HG03196 (cell line): ENCODE results near the gene DDX39B.
"Not testable (repeated sequence)": the region's sequence is repeated elsewhere in the genome, so short reads cannot be mapped to it uniquely, and the experiment has no call there.

Experiments
- ATAC-seq: cut with Tn5 transposase; IDR thresholded peaks from one replicate; pipeline ENCODE4 v1.9.1; 2021; ENCODE audit not compliant: unreplicated experiment

The DDX39B gene

DNA sequence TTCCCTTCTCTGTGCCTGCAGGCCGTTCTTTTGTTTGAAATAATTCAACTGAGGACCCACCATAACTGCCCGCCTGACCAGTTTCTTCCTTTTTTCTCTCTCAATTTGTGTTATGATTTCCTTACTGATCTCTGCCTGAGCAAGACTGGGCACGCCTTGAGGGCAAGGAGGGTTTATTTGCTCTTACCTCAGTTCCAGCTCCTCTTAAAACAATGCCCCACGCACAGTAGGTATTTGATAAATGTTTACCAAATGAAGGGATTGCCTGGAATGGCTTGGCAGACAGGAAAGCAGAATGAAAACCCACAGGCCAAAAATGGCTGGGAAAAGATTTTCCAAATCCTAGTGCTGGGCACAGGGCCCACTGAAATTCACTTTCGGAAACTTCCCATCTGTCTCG, 54.1 kb downstream of the DDX39B start:
- ATAC-seq, result not testable (repeated sequence)

DNA sequence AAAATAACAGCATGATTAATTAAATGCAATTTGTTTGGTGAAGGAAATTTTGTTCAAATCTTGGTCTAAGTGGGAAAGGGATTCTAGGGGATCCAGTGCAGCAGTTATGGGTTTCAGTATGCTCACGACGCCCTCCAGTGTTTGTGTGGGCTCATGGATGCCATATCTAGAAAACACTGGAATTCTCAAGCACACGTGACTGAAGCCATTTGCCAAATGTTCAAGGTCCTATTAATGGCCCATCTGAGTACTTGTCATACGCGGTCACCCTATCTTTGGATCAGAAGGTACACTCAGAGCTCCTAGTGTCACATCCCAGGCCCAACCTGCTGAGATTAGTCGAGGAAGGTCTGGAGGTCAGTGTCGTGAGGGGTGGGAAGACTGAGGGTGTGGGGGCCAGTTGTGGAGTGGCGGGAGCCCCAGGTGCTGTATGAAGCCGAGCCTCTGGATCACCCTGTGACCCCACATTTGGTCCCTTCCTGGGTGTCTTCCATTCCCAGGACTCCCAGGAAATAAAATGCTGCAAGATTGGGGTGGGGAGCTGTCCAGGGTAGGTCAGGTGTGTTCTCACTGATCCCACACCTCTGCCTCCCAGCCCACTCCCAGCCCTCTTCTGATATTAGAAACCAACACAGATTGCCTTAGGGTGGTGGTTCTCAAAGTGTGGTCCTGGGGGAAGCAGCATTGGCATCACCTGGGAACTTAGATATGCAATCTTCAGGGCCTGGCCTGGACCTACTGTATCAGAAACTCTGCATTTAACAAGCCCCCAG, 55.6 kb downstream of the DDX39B start:
- ATAC-seq, result not testable (repeated sequence)

DNA sequence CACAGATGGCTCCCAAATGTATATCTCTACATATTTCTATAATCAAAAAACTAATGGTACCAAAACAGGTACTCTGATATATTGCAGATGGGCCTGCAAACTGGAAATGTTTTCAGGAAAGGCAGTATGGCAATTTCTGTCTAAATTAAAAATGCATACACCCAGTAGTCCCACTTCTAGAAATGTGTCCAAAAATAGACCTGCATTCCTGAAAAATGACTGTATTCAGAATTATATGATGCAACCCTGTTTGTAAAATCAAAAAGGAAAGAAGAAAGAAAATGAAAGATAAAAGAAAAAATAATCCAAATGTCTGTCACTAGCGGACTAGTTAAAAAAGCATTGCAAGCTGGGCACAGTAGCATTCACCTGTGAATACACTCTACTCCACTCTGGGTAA, 56.7 kb downstream of the DDX39B start:
- no peak for ATAC-seq

DNA sequence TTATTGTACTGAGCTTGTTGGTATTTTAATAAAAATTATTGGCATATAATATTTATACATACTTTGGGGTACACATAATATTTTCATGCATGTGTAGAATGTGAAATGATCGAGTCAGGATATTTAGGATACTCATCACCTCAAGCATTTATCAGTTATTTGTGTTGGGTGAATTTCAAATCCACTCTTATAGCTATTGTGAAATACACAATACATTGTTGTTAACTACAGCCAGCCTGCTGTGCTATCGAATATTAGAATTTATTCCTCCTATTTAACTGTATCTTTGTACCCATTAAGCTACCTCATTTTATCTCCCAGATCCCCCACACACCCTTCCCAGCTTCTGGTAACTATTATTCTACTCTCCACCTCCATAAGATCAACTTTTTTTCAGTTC, 58.4 kb downstream of the DDX39B start:
- no peak for ATAC-seq

DNA sequence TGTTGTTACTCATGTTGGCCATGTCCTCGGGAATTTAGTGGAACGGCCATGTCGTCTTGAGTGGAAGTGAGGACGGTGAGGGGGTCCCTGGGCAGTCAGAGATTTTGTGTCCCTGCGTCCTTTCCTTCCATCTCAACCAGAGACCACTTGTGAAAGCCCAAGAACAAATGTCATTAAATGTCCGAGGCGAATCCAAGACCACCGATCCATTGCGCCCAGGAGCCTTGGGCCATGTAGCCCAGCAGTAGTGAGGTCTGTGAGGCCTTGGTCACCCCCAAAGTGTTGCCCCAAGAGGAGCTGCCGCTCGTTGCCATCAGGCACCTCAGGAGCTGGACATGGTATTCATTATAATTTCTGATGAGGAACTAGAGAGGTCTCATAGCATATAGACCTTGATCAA, 61.2 kb downstream of the DDX39B start:
- no peak for ATAC-seq
